Measurements from ENCODE around the gene CDK5R2. TPM values are rescaled to one million over a fixed set of nuclear protein-coding genes. Genes with fewer than 3 reads are reported as not detected.

The CDK5R2 gene
- total RNA-seq, 1 experiment from 2014 or later = 0.51 TPM

DNA sequence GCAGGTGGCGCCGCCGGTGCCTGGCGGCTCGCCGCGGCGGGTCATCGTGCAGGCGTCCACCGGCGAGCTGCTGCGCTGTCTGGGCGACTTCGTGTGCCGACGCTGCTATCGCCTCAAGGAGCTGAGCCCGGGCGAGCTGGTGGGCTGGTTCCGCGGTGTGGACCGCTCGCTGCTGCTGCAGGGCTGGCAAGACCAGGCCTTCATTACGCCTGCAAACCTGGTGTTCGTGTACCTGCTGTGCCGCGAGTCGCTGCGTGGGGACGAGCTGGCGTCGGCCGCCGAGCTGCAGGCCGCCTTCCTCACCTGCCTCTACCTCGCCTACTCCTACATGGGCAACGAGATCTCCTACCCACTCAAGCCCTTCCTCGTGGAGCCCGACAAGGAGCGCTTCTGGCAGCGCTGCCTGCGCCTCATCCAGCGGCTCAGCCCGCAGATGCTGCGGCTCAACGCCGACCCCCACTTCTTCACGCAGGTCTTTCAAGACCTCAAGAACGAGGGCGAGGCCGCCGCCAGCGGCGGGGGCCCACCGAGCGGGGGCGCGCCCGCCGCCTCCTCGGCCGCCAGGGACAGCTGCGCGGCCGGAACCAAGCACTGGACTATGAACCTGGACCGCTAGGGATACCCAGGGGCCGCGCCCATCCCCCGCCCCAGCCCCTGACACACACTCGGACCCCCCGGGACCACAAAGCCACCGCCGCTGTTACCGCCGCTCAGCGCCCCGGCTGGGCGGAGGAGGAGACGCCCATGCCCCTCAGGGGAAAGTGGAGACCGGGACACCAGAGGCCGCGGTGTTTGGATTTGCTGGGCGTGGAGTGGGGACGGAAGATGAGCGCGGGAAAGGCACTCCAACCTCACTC is 1.1 kb downstream of the CDK5R2 start:
- DNase-seq (ENCODE audit: low spot score) = peak; percentile 41

GRCh38 chr2:218961229-218961628 is 1.8 kb downstream of the CDK5R2 start:
- in situ Hi-C loops (cut with HindIII; ENCODE audit: low sequenced_read_pairs) = no loop called here

More for the DNA sequence above, 1.1 kb downstream of the CDK5R2 start:
- in situ Hi-C loops (cut with HindIII; ENCODE audit: low sequenced_read_pairs) = no loop called here

GRCh38 chr2:218961651-218962570 is 2.4 kb downstream of the CDK5R2 start:
- DNase-seq (ENCODE audit: low spot score) = peak; percentile 8
- in situ Hi-C loops (cut with HindIII; ENCODE audit: low sequenced_read_pairs) = no loop called here

More at GRCh38 chr2:218961229-218961628, 1.8 kb downstream of the CDK5R2 start:
- peak; percentile 7 for DNase-seq (ENCODE audit: low spot score)

DNA sequence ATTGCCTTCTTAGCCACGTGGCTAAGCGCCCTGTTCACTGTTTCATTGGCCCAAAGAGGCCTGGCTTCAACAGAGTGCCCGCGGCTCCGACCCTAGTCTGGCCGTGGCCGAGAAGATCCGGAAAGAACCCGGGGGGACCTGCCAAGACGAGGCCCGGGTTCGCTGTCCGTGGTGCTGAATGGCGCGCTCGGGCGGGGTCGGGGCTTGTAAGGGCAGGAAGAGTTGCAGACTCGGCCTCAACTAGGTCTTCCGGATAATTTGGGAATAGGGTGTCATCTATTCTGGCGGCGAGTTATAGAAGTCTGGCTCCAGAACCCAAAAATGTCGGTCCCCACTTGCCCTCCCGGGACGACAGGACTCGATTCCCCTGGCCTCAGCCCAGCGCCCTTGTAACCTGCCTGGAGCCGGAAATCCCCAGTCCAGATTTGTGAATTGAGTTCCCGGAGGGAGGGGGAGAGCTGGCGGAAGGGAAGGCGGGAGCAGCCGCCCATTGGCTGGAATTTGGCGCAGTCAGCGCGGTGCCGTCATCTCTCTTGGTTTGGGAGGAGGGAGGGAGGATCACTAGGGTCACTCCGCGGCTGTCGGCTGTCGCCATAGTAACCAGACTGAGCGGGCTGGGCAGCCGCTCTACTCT is 3.5 kb downstream of the CDK5R2 start:
- DNase-seq (ENCODE audit: low spot score) = peak; percentile 97
- in situ Hi-C loops (cut with HindIII; ENCODE audit: low sequenced_read_pairs) = no loop called here

- in situ Hi-C loops (cut with HindIII; ENCODE audit: low sequenced_read_pairs) = no loop called here
- DNase-seq (ENCODE audit: low spot score) = no peak
Measured at GRCh38 chr2:218963601-218964000, 4.1 kb downstream of the CDK5R2 start.

- in situ Hi-C loops (cut with HindIII; ENCODE audit: low sequenced_read_pairs) = no loop called here
- peak; percentile 5 for DNase-seq (ENCODE audit: low spot score)
Measured at GRCh38 chr2:218964041-218964771, 4.7 kb downstream of the CDK5R2 start.

DNA sequence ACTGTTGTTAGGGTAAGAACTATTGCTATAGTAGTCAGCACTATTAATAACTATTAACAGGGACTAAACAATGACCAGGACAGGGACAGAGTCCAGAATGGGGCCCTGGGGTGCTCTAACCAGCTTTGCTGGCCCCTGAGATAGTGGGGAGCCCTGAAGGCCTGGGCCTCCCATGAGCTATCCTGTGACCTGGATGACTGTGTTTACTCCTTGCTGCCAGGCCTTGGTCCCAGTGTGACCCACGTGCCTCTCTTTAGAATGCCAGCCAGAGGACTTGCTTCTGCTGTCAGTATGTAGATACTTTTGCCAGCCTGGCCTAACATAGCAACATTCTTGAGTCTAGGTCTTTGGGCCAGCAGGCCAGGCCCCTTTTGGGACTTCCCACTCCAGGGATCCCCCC is 11.4 kb downstream of the CDK5R2 start:
- no peak for DNase-seq (ENCODE audit: low spot score)
- in situ Hi-C loops (cut with HindIII; ENCODE audit: low sequenced_read_pairs) = no loop called here

- in situ Hi-C loops (cut with HindIII; ENCODE audit: low sequenced_read_pairs) = no loop called here
- DNase-seq (ENCODE audit: low spot score) = no peak
Measured at GRCh38 chr2:218975060-218975777, 15.8 kb downstream of the CDK5R2 start.

GRCh38 chr2:218979846-218980734 is 20.6 kb downstream of the CDK5R2 start:
- in situ Hi-C loops (cut with HindIII; ENCODE audit: low sequenced_read_pairs) = no loop called here

GRCh38 chr2:218980735-218981389 is 21.4 kb downstream of the CDK5R2 start:
- in situ Hi-C loops (cut with HindIII; ENCODE audit: low sequenced_read_pairs) = no loop called here

More at GRCh38 chr2:218979846-218980734, 20.6 kb downstream of the CDK5R2 start:
- DNase-seq (ENCODE audit: low spot score) = peak; percentile 82

DNA sequence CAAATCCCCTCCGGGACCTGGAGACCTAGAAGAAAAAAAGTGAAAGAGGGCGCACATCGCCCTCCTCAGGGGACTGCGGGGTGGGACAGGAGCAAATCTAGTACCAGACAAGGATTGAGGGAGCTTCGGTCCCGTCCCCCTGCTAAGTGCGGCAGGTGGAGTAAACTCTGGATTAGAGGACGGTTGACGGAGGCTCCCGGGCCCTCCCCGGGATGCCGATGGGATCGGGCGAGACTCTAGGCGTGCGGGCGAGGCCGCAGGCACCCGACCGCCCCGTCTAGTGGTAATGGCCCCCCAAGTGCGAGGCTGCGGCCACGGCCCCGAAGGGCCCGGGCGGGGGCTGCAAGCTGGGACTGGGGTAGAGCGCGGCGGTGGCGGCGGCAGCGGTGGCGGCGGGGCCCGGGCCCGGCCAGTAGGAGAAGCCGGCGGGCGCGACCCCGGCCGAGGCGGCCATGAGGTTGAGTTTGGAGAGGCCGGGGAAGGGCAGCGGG is 22.0 kb downstream of the CDK5R2 start:
- DNase-seq (ENCODE audit: low spot score) = no peak
- in situ Hi-C loops (cut with HindIII; ENCODE audit: low sequenced_read_pairs) = no loop called here

More at GRCh38 chr2:218980735-218981389, 21.4 kb downstream of the CDK5R2 start:
- DNase-seq (ENCODE audit: low spot score) = no peak

DNA sequence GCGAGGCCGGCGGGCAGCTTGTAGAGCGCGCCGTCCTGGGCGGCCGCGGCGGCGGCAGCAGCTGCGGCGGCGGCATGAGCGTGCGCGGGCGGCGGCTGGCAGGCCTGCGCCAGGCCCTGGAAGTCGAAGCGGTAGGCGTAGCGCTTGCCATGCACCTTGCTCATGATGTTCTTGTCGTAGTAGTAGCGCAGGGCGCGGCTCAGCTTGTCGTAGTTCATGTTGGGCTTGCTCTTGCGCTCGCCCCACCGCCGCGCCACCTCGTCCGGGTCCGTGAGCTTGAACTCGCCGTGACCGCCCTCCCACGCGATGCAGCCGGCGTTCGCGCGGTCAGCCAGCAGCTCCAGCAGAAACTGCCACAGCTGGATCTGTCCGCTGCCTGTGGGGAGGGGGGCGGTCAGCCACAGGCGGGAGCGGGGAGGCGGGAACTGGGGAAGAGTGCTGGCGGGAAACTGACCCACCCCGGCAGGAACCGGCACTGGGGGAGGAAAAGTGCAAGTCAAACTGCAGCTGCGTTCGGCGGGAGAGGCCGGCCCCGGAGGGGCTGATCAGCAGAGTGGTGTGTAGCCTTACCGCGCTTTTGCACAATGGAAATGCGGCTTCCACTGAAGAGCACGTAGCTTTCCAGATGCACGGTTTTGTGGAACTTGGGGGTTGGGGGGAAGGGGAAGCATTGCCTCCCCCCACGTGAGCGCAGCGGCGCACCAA is 22.6 kb downstream of the CDK5R2 start:
- in situ Hi-C loops (cut with HindIII; ENCODE audit: low sequenced_read_pairs) = no loop called here
- DNase-seq (ENCODE audit: low spot score) = no peak

GRCh38 chr2:218982586-218983262 is 23.3 kb downstream of the CDK5R2 start:
- in situ Hi-C loops (cut with HindIII; ENCODE audit: low sequenced_read_pairs) = no loop called here
- no peak for DNase-seq (ENCODE audit: low spot score)

- DNase-seq (ENCODE audit: low spot score) = no peak
- in situ Hi-C loops (cut with HindIII; ENCODE audit: low sequenced_read_pairs) = no loop called here
Measured at GRCh38 chr2:218983263-218983933, 23.9 kb downstream of the CDK5R2 start.

DNA sequence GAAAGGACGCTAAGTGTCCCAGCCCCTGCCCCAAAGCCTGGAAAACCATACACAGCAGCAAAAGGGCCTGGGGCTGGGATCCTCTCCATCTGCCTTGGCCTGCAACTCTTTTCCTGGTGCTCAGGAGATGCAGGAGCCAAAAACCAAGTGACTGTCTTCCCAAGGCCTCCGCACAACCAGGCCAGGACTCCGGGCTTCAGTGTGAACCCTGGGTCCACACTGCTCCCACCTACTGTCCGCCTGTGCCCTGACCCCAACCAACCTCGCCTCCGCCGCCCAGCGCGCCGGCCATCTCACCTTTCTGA is 24.4 kb downstream of the CDK5R2 start:
- DNase-seq (ENCODE audit: low spot score) = no peak
- in situ Hi-C loops (cut with HindIII; ENCODE audit: low sequenced_read_pairs) = no loop called here

Data from G401 (cell line).